Body of pancreas (tissue), 4 donors: Measurements from ENCODE around the gene ZNF229.

Source experiments
- CTCF ChIP-seq, 7 experiments: fragments of 450-650 bp in 4 of 7; fragments of 200-600 bp in 3 of 7; sonication (generic) in 3 of 7; IDR thresholded peaks; one replicate each; pipeline ENCODE4 v1.5.1; 2016 to 2019; ENCODE audit warnings: antibody characterized with exemption in 7 of 7
- POLR2A ChIP-seq, 3 donors: fragments of 450-650 bp; IDR thresholded peaks; one replicate each; pipeline ENCODE4 v1.6.1; 2016; ENCODE audit warnings: antibody characterized with exemption in 3 of 3, mild to moderate bottlenecking in 2 of 3

DNA sequence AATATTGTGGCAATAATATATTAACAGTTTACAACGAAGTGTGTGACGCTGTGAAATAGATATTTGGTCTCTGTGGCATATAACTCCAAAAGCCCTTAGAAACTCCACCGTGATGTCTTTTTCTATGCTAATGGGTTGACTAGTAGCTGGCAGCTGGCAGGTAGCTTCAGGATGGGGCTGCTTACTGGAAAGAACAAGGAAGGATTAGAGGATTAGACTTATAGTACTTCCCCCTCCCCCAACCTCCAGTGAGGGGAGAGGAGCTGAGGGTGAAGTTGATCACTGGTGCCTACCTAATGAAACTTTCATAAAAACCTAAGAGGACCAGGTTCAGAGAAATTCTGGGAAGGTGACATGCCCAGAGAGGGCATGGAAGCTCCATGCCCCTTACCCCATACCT lies 9.8 kb downstream of the ZNF229 start:
- TF ChIP-seq POLR2A (IDR thresholded peaks at IDR 0.05) = no peak
- no peak for TF ChIP-seq CTCF (IDR thresholded peaks at IDR 0.05)
